Measurements from ENCODE around the gene RAB33B.

GRCh38 chr4:139470295-139470694 lies 16.4 kb downstream of the RAB33B start:
- TF ChIP-seq CREM (CRISPR knock-in tag; IDR thresholded peaks at IDR 0.05) (no peak), ATF3 (CRISPR knock-in tag; conservative IDR thresholded peaks at IDR 0.05) (no peak), ZNF121 (CRISPR knock-in tag; IDR thresholded peaks at IDR 0.05) (no peak), ZNF138 (CRISPR knock-in tag; conservative IDR thresholded peaks at IDR 0.05) (no peak), TEAD4 (CRISPR knock-in tag; IDR thresholded peaks at IDR 0.05) (no peak), ZNF232 (CRISPR knock-in tag; IDR thresholded peaks at IDR 0.05) (no peak), CBFB (CRISPR knock-in tag; IDR thresholded peaks at IDR 0.05; ENCODE audit: low read depth) (no peak), CTCF (IDR thresholded peaks at IDR 0.05) (no peak), HMGXB4 (CRISPR knock-in tag; IDR thresholded peaks at IDR 0.05) (no peak)
